COLO668 (cell line): ENCODE measurements around the gene HOXA13.

Experiments used
- DNase-seq: peaks from one replicate; lab custom pipeline; 2025; ENCODE audit not compliant: unreplicated experiment; lab: John Stamatoyannopoulos, UW

Gene HOXA13

DNA sequence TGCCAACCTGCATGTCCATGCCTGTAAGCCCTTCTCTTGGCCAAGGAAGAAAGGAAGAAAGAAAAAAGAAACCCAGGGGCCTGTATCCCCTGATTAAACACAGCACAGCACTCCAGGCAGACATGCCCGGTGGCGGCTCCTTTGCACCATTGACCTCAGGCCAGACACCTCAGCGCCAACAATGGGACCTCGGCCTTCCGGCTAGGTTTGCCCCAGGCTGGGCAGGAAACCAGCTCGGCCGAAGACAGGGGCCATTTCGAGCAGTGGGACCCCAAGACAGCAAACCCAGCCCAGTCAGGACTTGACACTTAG, 28.6 kb downstream of the HOXA13 start:
- DNase-seq: peak; percentile 70

GRCh38 chr7:27170426-27171324, 29.2 kb downstream of the HOXA13 start:
- no peak for DNase-seq

GRCh38 chr7:27169658-27170425, 30.0 kb downstream of the HOXA13 start:
- peak; percentile 85 for DNase-seq

- DNase-seq: no peak
These were observed 31.5 kb downstream of the HOXA13 start for GRCh38 chr7:27168265-27168947.

GRCh38 chr7:27167916-27168264, 32.0 kb downstream of the HOXA13 start:
- no peak for DNase-seq

- no peak for DNase-seq
These were observed 33.1 kb downstream of the HOXA13 start for GRCh38 chr7:27166531-27167505.

GRCh38 chr7:27165996-27166530, 33.8 kb downstream of the HOXA13 start:
- DNase-seq: no peak

DNA sequence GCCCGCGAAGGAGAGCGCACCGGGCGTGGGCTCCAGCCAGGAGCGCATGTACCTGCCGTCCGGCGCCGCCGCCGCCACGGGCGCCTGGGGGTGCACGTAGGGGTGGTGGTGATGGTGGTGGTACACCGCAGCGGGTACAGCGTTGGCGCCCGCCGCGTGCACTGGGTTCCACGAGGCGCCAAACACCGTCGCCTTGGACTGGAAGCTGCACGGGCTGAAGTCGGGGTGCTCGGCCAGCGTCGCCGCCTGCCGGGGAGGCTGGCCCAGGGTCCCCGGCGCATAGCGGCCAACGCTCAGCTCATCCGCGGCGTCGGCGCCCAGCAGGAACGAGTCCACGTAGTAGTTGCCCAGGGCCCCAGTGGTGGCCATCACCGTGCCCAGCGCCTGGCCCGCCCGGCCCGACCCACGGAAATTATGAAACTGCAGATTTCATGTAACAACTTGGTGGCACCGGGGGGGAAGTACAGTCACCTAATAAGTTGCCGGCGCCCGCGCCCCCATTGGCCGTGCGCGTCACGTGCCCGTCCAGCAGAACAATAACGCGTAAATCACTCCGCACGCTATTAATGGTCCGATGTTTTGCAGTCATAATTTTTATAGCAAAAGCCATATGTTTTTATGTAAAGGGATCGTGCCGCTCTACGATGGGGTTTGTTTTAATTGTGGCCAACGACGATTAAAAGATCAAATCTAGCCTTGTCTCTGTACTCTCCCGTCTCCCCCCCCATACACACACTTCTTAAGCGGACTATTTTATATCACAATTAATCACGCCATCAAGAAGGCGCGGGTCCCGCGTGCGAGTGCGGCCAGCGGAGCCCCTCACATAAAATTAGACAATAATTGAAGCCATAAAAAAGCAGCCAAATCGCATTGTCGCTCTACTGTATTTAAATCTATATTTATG, 34.5 kb downstream of the HOXA13 start, which contains the start of gene HOXA9:
TSS of gene HOXA9 (minus strand) at position 449 of the 907 bp plus-strand sequence. CDS start at position 369, 80 bp downstream.
- peak; percentile 90 for DNase-seq

DNA sequence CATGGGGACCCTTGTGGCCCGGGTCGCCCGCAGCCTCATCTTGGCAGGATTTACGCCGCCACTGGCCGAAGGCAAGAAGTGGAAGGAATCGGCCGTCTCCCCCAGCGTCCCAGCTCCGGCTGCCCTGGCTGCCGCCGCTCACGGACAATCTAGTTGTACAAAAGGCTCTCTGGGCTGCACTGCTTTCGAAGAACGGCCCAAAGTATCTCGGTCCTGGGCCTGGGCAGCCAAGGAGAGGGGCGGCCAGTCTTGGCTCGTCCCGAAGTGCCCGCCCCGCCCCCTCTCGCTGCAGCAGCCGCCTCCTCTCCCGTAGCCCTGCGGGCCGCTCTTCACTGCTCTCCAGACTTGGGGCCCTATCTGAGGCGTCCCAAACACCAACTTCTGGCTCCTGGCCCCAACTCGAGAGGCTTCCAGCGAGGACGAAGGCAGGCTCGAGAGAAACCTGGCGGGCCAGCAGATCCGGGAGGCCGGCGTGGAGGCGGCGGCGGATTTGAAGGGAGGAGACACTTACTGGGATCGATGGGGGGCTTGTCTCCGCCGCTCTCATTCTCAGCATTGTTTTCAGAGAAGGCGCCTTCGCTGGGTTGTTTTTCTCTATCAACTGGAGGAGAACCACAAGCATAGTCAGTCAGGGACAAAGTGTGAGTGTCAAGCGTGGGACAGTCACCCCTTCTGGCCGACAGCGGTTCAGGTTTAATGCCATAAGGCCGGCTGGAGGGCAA, 35.4 kb downstream of the HOXA13 start:
- DNase-seq: no peak

DNA sequence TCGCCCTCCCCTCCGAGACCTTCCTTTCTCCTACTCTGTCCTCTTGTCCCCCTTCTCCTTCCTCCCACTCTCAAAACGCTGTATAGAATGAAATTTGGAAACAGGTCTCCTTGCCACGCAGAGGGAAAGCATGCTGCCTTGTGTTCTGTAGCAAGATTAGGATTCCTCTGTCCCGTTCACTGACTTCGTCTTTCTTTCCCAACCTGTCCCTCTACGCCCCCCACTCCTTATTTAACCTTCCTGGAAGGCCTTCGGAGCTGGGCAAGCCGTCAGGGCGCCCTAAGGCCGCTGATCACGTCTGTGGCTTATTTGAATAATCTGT, 35.9 kb downstream of the HOXA13 start:
- DNase-seq: no peak

GRCh38 chr7:27163288-27164044, 36.4 kb downstream of the HOXA13 start:
- DNase-seq: no peak

- DNase-seq: no peak
These were observed 37.2 kb downstream of the HOXA13 start for GRCh38 chr7:27162561-27163287.

DNA sequence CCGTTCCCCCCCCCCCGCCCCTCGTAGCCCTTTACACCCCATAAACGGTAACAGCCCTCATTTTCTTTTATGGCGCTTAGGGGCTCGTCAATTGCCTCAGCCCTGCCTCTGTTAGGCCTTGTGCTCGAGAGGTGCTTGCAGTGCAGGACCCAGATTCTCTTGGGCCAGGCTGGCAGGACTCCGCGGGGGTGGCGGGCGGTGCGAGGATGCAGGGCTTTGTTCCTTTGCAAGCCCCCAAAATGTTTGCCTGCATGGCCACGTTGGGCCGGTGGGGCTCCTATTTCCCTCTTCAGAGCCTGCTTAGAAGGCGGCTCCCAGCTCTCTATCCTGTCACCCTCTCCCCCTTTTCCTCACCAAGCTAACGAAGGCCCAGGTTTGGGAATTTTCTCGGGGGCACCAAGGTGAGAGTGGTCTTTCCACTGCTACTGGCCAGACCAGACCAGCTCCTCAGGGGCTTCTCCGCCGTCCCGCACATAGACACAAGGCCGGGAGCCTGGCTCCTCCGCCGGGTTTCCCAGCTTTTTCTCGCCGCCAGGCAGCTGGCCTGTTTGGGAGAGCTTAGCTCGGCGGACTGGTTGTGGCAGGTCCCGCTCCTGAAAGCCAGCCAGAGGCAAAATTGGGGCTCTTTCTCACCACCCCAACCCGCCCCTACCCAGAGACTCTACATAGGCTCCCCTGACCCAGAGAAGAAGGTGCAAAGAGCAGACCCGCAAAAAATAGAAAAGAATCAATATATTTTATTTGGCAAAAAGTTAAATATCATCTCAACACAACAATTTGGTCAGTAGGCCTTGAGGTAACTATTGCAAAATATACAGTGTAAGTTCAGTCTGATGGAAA, 38.0 kb downstream of the HOXA13 start:
- no peak for DNase-seq

DNA sequence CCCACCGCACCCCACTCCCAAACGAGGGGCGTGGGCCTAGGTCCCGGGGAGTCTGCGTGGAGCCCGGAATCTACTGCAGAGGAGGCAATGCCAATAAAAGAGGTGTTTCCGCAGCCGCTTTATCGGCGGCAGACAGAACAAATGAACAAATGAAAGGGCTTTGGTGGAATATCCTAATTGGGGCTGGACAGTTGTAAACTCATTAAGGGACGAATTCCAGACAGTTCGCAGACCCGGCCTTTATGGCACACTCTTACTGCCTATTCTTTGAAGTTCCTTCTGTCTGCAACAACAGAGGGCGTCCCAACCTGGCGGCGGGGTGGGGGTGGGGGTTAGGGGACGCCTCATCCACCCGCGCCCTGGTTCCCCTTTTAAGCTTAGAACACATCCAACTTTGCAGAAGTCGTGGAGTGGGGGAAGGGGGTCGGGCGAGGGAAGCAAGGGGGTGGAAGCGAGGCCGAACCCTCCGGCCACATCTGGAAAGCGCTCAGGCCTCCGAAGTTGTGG, 38.6 kb downstream of the HOXA13 start:
- DNase-seq: no peak

GRCh38 chr7:27160546-27161213, 39.2 kb downstream of the HOXA13 start:
- DNase-seq: peak; percentile 91

DNA sequence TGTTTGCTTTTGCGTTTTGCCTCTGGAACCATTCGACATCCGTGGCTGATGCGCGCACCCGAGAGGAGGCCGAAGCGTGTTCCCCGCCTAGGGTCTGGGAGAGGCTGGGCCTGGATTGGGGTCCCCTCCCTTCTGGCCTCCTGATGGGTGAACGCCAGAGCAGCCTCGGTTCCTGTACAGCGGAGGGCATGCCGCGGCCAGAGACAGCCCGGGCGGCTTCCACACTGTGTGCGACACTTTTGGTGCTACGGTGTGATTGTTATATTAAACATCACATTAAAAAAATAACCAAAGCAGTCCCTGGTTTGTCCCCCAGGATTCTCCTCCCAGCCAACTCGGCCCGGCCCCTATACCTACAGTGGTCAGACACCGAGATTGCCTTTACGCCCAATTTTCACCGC, 39.7 kb downstream of the HOXA13 start:
- DNase-seq: no peak
